AG10803 (cell line): Measurements from ENCODE around the gene CDH23.

Experiments used
- DNase-seq: peaks from one replicate; pipeline ENCODE4 v3.0.0; 2010; ENCODE audit warnings: low read depth
- H3K4me3 ChIP-seq: 2 replicates; pipeline ENCODE4 v1.5.1; 2011; ENCODE audit warnings: mild to moderate bottlenecking, low read length, control low read depth
- CTCF ChIP-seq: conservative IDR thresholded peaks from 2 replicates; pipeline ENCODE4 v1.5.1; 2011; ENCODE audit warnings: mild to moderate bottlenecking, low read length, control low read depth, inconsistent platforms

The CDH23 gene

GRCh38 chr10:71360735-71361134, 36.0 kb upstream of the CDH23 start:
- no peak for TF ChIP-seq CTCF
- DNase-seq = no peak
- no peak overlapping the region for H3K4me3 ChIP-seq

GRCh38 chr10:71361581-71361980, 35.1 kb upstream of the CDH23 start:
- TF ChIP-seq CTCF = no peak
- H3K4me3 ChIP-seq = no peak overlapping the region
- DNase-seq = no peak

- no peak for TF ChIP-seq CTCF
- H3K4me3 ChIP-seq = no peak overlapping the region
- DNase-seq = no peak
Measured at GRCh38 chr10:71362141-71362540, 34.6 kb upstream of the CDH23 start.

GRCh38 chr10:71363936-71364335, 32.8 kb upstream of the CDH23 start:
- TF ChIP-seq CTCF = no peak
- no peak for DNase-seq

GRCh38 chr10:71365366-71365765, 31.4 kb upstream of the CDH23 start:
- TF ChIP-seq CTCF = no peak
- no peak for DNase-seq
- H3K4me3 ChIP-seq = no peak overlapping the region

More at GRCh38 chr10:71363936-71364335, 32.8 kb upstream of the CDH23 start:
- no peak overlapping the region for H3K4me3 ChIP-seq

GRCh38 chr10:71366690-71367089, 30.0 kb upstream of the CDH23 start:
- H3K4me3 ChIP-seq = no peak overlapping the region
- DNase-seq = no peak
- no peak for TF ChIP-seq CTCF

GRCh38 chr10:71367271-71367670, 29.4 kb upstream of the CDH23 start:
- no peak for TF ChIP-seq CTCF
- no peak overlapping the region for H3K4me3 ChIP-seq
- DNase-seq = no peak
